HepG2 (cell line): Measurements from ENCODE around the gene PSMB10. TPM values are rescaled to one million over a fixed set of nuclear protein-coding genes. Genes with fewer than 3 reads are reported as not detected.

Experiments used
- EED ChIP-seq: sonication (generic); formaldehyde crosslinking; IDR thresholded peaks from 2 replicates; pipeline ENCODE4 v1.5.0; 2020; ENCODE audit warnings: mild to moderate bottlenecking, missing genetic modification reagents
- HBP1 ChIP-seq: IDR thresholded peaks from 2 replicates; pipeline ENCODE4 v1.6.1; 2016; ENCODE audit warnings: low read depth, control low read depth
- HNRNPL ChIP-seq: fragments of 200-400 bp; formaldehyde crosslinking; IDR thresholded peaks from 2 replicates; pipeline ENCODE4 v1.6.1; 2017; ENCODE audit warnings: mild to moderate bottlenecking, low read depth, low read length
- HNRNPUL1 ChIP-seq: fragments of 200-400 bp; formaldehyde crosslinking; IDR thresholded peaks from 2 replicates; pipeline ENCODE4 v1.6.1; 2017; ENCODE audit warnings: low read depth, mild to moderate bottlenecking, low read length, moderate library complexity
- MLXIP ChIP-seq: sonication (generic); formaldehyde crosslinking; IDR thresholded peaks from 2 replicates; pipeline ENCODE4 v1.9.0; 2021; ENCODE audit warnings: missing genetic modification reagents, borderline replicate concordance
- NFYB ChIP-seq: sonication (generic); formaldehyde crosslinking; IDR thresholded peaks from 2 replicates; pipeline ENCODE4 v1.4.0; 2020; ENCODE audit warnings: missing genetic modification reagents
- RAD21 ChIP-seq: fragments of 450-650 bp; formaldehyde crosslinking; IDR thresholded peaks from 2 replicates; pipeline ENCODE4 v1.5.0; 2020; ENCODE audit warnings: mild to moderate bottlenecking
- STAT5B ChIP-seq: sonication (generic); formaldehyde crosslinking; IDR thresholded peaks from 2 replicates; pipeline ENCODE4 v1.4.0; 2020; ENCODE audit warnings: missing genetic modification reagents
- TAF15 ChIP-seq: fragments of 200-400 bp; formaldehyde crosslinking; IDR thresholded peaks from one replicate; pipeline ENCODE4 v1.6.1; 2018; ENCODE audit warnings: mild to moderate bottlenecking, low read depth, low read length; ENCODE audit not compliant: poor library complexity, severe bottlenecking
- ZBTB43 ChIP-seq: sonication (generic); formaldehyde crosslinking; conservative IDR thresholded peaks from 2 replicates; pipeline ENCODE4 v1.4.0; 2020; ENCODE audit warnings: missing genetic modification reagents
- ZFP36L1 ChIP-seq: sonication (generic); formaldehyde crosslinking; IDR thresholded peaks from 2 replicates; pipeline ENCODE4 v1.8.0; 2022; ENCODE audit warnings: mild to moderate bottlenecking, missing genetic modification reagents, moderate library complexity
- ZNF138 ChIP-seq: sonication (generic); formaldehyde crosslinking; IDR thresholded peaks from 2 replicates; pipeline ENCODE4 v1.5.0; 2020; ENCODE audit warnings: mild to moderate bottlenecking, low read depth, missing genetic modification reagents
- ZNF205 ChIP-seq: IDR thresholded peaks from 2 replicates; pipeline ENCODE4 v1.6.1; 2018; ENCODE audit warnings: missing biosample characterization, missing genetic modification reagents
- ZNF598 ChIP-seq: sonication (generic); formaldehyde crosslinking; IDR thresholded peaks from 2 replicates; pipeline ENCODE4 v1.5.1; 2020; ENCODE audit warnings: mild to moderate bottlenecking, missing genetic modification reagents, borderline replicate concordance
- ZNF670 ChIP-seq: sonication (generic); formaldehyde crosslinking; IDR thresholded peaks from 2 replicates; pipeline ENCODE4 v1.8.0; 2022; ENCODE audit warnings: mild to moderate bottlenecking, missing genetic modification reagents, borderline replicate concordance
- ZNF691 ChIP-seq: sonication (generic); formaldehyde crosslinking; IDR thresholded peaks from 2 replicates; pipeline ENCODE4 v1.4.0; 2020; ENCODE audit warnings: missing genetic modification reagents, low read depth, mild to moderate bottlenecking, borderline replicate concordance
- ZNF781 ChIP-seq: sonication (generic); formaldehyde crosslinking; IDR thresholded peaks from 2 replicates; pipeline ENCODE4 v1.5.1; 2020; ENCODE audit warnings: borderline replicate concordance, mild to moderate bottlenecking, missing genetic modification reagents; ENCODE audit errors: not compliant biosample characterization
- ZSCAN12 ChIP-seq: sonication (generic); formaldehyde crosslinking; IDR thresholded peaks from 2 replicates; pipeline ENCODE4 v1.9.0; 2021; ENCODE audit warnings: mild to moderate bottlenecking, missing genetic modification reagents
- ZSCAN25 ChIP-seq: sonication (generic); formaldehyde crosslinking; IDR thresholded peaks from 2 replicates; pipeline ENCODE4 v1.8.0; 2022; ENCODE audit warnings: mild to moderate bottlenecking, missing genetic modification reagents
- polyA plus RNA-seq, 8 experiments: library from polyadenylated mRNA; depleted of rRNA in 3 of 8; stranded (reverse) in 7 of 8; unstranded in 1 of 8; fragments of >200 nt; fragmentation: Illumina TruSeq in 4 of 8; extraction: Trizol in 4 of 8; gene quantifications; 2 replicates each; pipeline versions ENCODE4 v1.2.1 to v1.2.3, GENCODE V29; 2011 to 2016; ENCODE audit warnings: low read depth in 4 of 8, missing spikeins in 1 of 8, mixed read lengths in 1 of 8; ENCODE audit not compliant: insufficient read depth in 1 of 8
- total RNA-seq, 5 experiments: library from RNA; depleted of rRNA; stranded (reverse); fragments of >200 nt; fragmentation: Illumina TruSeq; extraction: Trizol; gene quantifications; 2 replicates each; pipeline ENCODE4 v1.2.3, GENCODE V29; 2016; ENCODE audit warnings: low read depth in 1 of 5

The PSMB10 gene
- total and polyA plus RNA-seq, 2 of the 13 experiments (the other 11 are each of a cell fraction or from before 2014, with no cell fraction given): 12.7 to 65.9 TPM

- TF ChIP-seq ZBTB43 (CRISPR knock-in tag) (peak; percentile 42; the same call in 1 of the 2 replicates), STAT5B (CRISPR knock-in tag) (no peak), EED (peak; percentile 86), ZNF138 (CRISPR knock-in tag) (peak; percentile 50; the same call in 1 of the 2 replicates), ZNF781 (CRISPR knock-in tag) (peak; percentile 37), ZNF670 (CRISPR knock-in tag) (peak; percentile 63; the same call in 1 of the 2 replicates), ZNF598 (CRISPR knock-in tag) (0 out of 2 replicates have a peak, but pooled peaks have one; percentile 58), RAD21 (CRISPR knock-in tag) (peak; percentile 67), MLXIP (CRISPR knock-in tag) (peak; percentile 41; the same call in 1 of the 2 replicates), HNRNPL (no peak), HNRNPUL1 (no peak), TAF15 (peak; percentile 94), NFYB (peak; percentile 83), ZSCAN25 (CRISPR knock-in tag) (peak; percentile 2; the same call in 1 of the 2 replicates), ZNF205 (CRISPR knock-in tag) (0 out of 2 replicates have a peak, but pooled peaks have one; percentile 23), HBP1 (CRISPR knock-in tag) (no peak; the same call in 1 of the 2 replicates), ZSCAN12 (CRISPR knock-in tag) (0 out of 2 replicates have a peak, but pooled peaks have one; percentile 10), ZFP36L1 (CRISPR knock-in tag) (no peak), ZNF691 (CRISPR knock-in tag) (peak; percentile 63)
Observed at GRCh38 chr16:67892899-67893742, 43.5 kb downstream of the PSMB10 start, which contains the start of gene PSKH1 (continued).
